H1 (cell line): ENCODE results near the gene CDKL4. TPM values are rescaled to one million over a fixed set of nuclear protein-coding genes. Genes with fewer than 3 reads are reported as not detected.

Experiments used
- HDAC6 ChIP-seq: IDR thresholded peaks from one replicate; pipeline ENCODE4 v1.7.1; 2012; ENCODE audit warnings: low read depth, mild to moderate bottlenecking, inconsistent platforms, low read length, moderate library complexity
- SP2 ChIP-seq: IDR thresholded peaks from 2 replicates; pipeline ENCODE4 v1.6.1; 2012; ENCODE audit warnings: mild to moderate bottlenecking, low read length, inconsistent platforms
- TCF12 ChIP-seq: IDR thresholded peaks from 2 replicates; pipeline ENCODE4 v1.6.1; 2011; ENCODE audit warnings: low read depth, mild to moderate bottlenecking, low read length
- TEAD4 ChIP-seq: IDR thresholded peaks from 2 replicates; pipeline ENCODE4 v1.6.1; 2012; ENCODE audit warnings: low read depth, low read length, inconsistent platforms, mixed read lengths
- polyA plus RNA-seq, 7 experiments: library from polyadenylated mRNA; depleted of rRNA in 3 of 7; stranded (reverse) in 5 of 7; unstranded in 2 of 7; fragments of >200 nt in 5 of 7; fragments of 200-250 nt in 2 of 7; gene quantifications; 1 replicate in 5 of 7; 2 replicates in 1 of 7; 4 replicates in 1 of 7; pipeline versions ENCODE4 v1.2.1 to v1.2.3, GENCODE V29; 2011 to 2013; ENCODE audit warnings: missing spikeins in 2 of 7, mixed read lengths in 2 of 7
- total RNA-seq: library from RNA; stranded (reverse); fragmentation: NEBNext Ultra II Directional; extraction: Animal tissue kit (Norgen Biotek cat#: 25700); gene quantifications from 2 replicates; pipeline ENCODE4 v1.2.1, GENCODE V29; 2021
- TF ChIP-seq, protein P1 (sequence below): IDR thresholded peaks from 2 replicates; pipeline ENCODE4 v1.6.1; 2011; ENCODE audit warnings: low read length, improper control_type of control experiment

The CDKL4 gene
- total and polyA plus RNA-seq, 2 of the 8 experiments (the other 6 are each of a cell fraction or from before 2014, with no cell fraction given) = not detected

DNA sequence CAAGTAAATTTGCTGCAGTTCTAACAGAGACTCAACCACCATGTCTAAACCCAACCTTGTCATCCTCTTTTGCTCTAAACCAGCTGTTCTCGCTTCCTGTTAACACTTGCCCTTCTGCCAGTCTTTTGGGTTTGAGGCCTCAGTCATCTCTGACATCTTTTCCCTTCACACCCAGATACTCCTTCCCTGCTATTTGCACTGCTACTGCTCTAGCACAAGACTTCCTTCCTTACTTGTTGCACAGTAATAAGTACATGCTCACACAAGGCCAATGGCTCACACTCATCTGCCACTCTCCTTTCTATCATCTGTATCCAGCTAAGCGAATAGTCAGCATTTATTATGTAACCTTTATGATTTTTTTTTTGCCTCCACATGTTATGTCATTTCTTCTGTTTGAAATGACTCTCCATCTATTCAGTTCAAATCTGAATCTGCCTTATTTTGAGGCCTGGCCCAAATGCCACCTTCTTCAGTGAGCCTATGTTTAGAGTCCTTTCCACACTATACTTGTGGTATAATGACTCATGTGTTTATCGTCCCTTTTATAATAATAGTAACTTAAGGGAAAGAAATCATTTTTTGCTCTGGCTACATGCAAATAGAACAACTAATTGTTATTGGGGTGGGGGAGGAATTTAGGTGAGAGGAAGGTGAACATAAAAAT lies 22.5 kb upstream of the CDKL4 start (continued):
- TF ChIP-seq TCF12 = no peak
- TF ChIP-seq TEAD4 = no peak
- TF ChIP-seq SP2 = no peak
- TF ChIP-seq, protein P1, sequence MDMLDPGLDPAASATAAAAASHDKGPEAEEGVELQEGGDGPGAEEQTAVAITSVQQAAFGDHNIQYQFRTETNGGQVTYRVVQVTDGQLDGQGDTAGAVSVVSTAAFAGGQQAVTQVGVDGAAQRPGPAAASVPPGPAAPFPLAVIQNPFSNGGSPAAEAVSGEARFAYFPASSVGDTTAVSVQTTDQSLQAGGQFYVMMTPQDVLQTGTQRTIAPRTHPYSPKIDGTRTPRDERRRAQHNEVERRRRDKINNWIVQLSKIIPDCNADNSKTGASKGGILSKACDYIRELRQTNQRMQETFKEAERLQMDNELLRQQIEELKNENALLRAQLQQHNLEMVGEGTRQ = no peak
- no peak for TF ChIP-seq HDAC6
